ENCODE data around the gene RABL6. TPM values are rescaled to one million over a fixed set of nuclear protein-coding genes. Genes with fewer than 3 reads are reported as not detected.
"Not testable (repeated sequence)": the region's sequence is repeated elsewhere in the genome, so short reads cannot be mapped to it uniquely, and the experiment has no call there.

RABL6 gene
- total RNA-seq, 3 donors from 2014 or later: 38.2 to 51.5 (median 41.3) TPM

- no peaks in the 10 kb centered on the region for H3K27me3 ChIP-seq
- no peaks in the 10 kb centered on the region for H3K9me3 ChIP-seq
- DNase-seq (ENCODE audit: low spot score in 2 of 2): peak in 1 of 2 donors; percentile 50
- peaks cover 5 to 18% of the 10 kb centered on the region in 2 donors for H3K4me1 ChIP-seq
- H3K36me3 ChIP-seq: peaks cover 6% of the 10 kb centered on the region
- TF ChIP-seq POLR2AphosphoS5 (IDR thresholded peaks at IDR 0.05): no peak
- TF ChIP-seq CTCF (IDR thresholded peaks at IDR 0.05): no peak
- TF ChIP-seq POLR2A (IDR thresholded peaks at IDR 0.05): no peak
- H3K4me3 ChIP-seq: no peak overlapping the region
- intact Hi-C loops (cut with DNase I; ENCODE audit: low total_unique reads): no loop called here
- no peak overlapping the region for H3K27ac ChIP-seq
Measured at GRCh38 chr9:136862849-136863622, 55.3 kb downstream of the RABL6 start.

- TF ChIP-seq POLR2A (IDR thresholded peaks at IDR 0.05): no peak
- no peak for TF ChIP-seq CTCF (IDR thresholded peaks at IDR 0.05)
- TF ChIP-seq POLR2AphosphoS5 (IDR thresholded peaks at IDR 0.05): no peak
- DNase-seq (ENCODE audit: low spot score in 2 of 2): no peak
- intact Hi-C loops (cut with DNase I; ENCODE audit: low total_unique reads): no loop called here
Measured at GRCh38 chr9:136863623-136864273, 56.0 kb downstream of the RABL6 start.

GRCh38 chr9:136865041-136865767 lies 57.5 kb downstream of the RABL6 start:
- Histone ChIP-seq H3K27ac (peak overlapping the region; percentile 90 to 96), H3K4me1 (peaks cover 5 to 6% of the 10 kb centered on the region in 2 donors), H3K27me3 (no peaks in the 10 kb centered on the region), H3K9me3 (no peaks in the 10 kb centered on the region), H3K4me3 (peak overlapping the region; percentile 85 to 94 (median 86)), H3K36me3 (peaks cover 6% of the 10 kb centered on the region)
- TF ChIP-seq POLR2AphosphoS5 (IDR thresholded peaks at IDR 0.05): no peak
- no peak for TF ChIP-seq POLR2A (IDR thresholded peaks at IDR 0.05)
- no peak for TF ChIP-seq CTCF (IDR thresholded peaks at IDR 0.05)
- no peak for DNase-seq (ENCODE audit: low spot score in 2 of 2)
- intact Hi-C loops (cut with DNase I; ENCODE audit: low total_unique reads): loop anchor here (1.0 kb wide), 1 partner anchor 36 kb away; no protein-coding TSS in a partner anchor

More at GRCh38 chr9:136863623-136864273, 56.0 kb downstream of the RABL6 start:
- Histone ChIP-seq H3K4me1 (peaks cover 5 to 13% of the 10 kb centered on the region in 2 donors), H3K4me3 (no peak overlapping the region), H3K36me3 (peaks cover 6% of the 10 kb centered on the region), H3K9me3 (no peaks in the 10 kb centered on the region), H3K27ac (no peak overlapping the region), H3K27me3 (no peaks in the 10 kb centered on the region)

- peak in 1 of 2 donors; percentile 52 for DNase-seq (ENCODE audit: low spot score in 2 of 2)
- no peaks in the 10 kb centered on the region for H3K9me3 ChIP-seq
Measured at GRCh38 chr9:136865768-136866103, 58.0 kb downstream of the RABL6 start.

GRCh38 chr9:136866898-136867421 lies 59.2 kb downstream of the RABL6 start:
- H3K9me3 ChIP-seq; H3K36me3 ChIP-seq; intact Hi-C loops (cut with DNase I; ENCODE audit: low total_unique reads); H3K27me3 ChIP-seq; H3K4me1 ChIP-seq: not testable (repeated sequence)
- peak in 1 of 2 donors; percentile 51 for DNase-seq (ENCODE audit: low spot score in 2 of 2)
- Histone ChIP-seq H3K4me3 (peak overlapping the region; percentile 85 to 94 (median 86)), H3K27ac (peak overlapping the region in 1 of 2 donors; percentile 90)

More at GRCh38 chr9:136865768-136866103, 58.0 kb downstream of the RABL6 start:
- Histone ChIP-seq H3K4me3 (peak overlapping the region; percentile 85 to 94 (median 86)), H3K27me3 (no peaks in the 10 kb centered on the region), H3K27ac (peak overlapping the region; percentile 90 to 96), H3K36me3 (peaks cover 6% of the 10 kb centered on the region), H3K4me1 (peaks cover 5 to 6% of the 10 kb centered on the region in 2 donors)
- intact Hi-C loops (cut with DNase I; ENCODE audit: low total_unique reads): loop anchor here (1.0 kb wide), 1 partner anchor 36 kb away; no protein-coding TSS in a partner anchor
- TF ChIP-seq POLR2AphosphoS5 (IDR thresholded peaks at IDR 0.05) (no peak), POLR2A (IDR thresholded peaks at IDR 0.05) (no peak), CTCF (IDR thresholded peaks at IDR 0.05) (no peak)

Measured in breast epithelium (tissue), 4 donors.